IMR-90 (cell line): ENCODE measurements around the gene UCHL5. TPM values are rescaled to one million over a fixed set of nuclear protein-coding genes. Genes with fewer than 3 reads are reported as not detected.

Experiments
- ATAC-seq: fragments of 200-7000 bp; cut with Tn5 transposase; 2 replicates; pipeline ENCODE4 v1.9.1; 2020; ENCODE audit warnings: low read depth, mild to moderate bottlenecking, moderate library complexity
- BruUV-seq: library from RNA; stranded (reverse); fragments of 400-500 nt; replicated peaks from 2 replicates; lab custom pipeline; 2021; lab: Mats Ljungman, UMichigan
- CTCF ChIA-PET: fragments of 300-600 bp; formaldehyde crosslinking; extraction: SDS; loops from one replicate; lab custom pipeline; 2021; ENCODE audit warnings: antibody characterized with exemption; lab: Yijun Ruan, JAX
- POLR2A ChIA-PET: fragments of 300-600 bp; sonication (Branson Sonifier 250); formaldehyde crosslinking; loops from one replicate; lab custom pipeline; 2022; ENCODE audit warnings: antibody characterized with exemption; ENCODE audit not compliant: unreplicated experiment; lab: Charles Lee
- DNase-seq: peaks from one replicate; pipeline ENCODE4 v3.0.0; 2013
- H2AFZ ChIP-seq: replicated peaks from 2 replicates; pipeline ENCODE3; 2013; ENCODE audit warnings: low read length, mild to moderate bottlenecking; ENCODE audit not compliant: poor library complexity
- H2AK5ac ChIP-seq: 2 replicates; pipeline ENCODE4 v1.6.1; 2013; ENCODE audit warnings: low read depth, low read length, inconsistent platforms
- H2AK9ac ChIP-seq: replicated peaks from 2 replicates; pipeline ENCODE3; 2013; ENCODE audit warnings: mild to moderate bottlenecking, low read depth, low read length, moderate library complexity; ENCODE audit not compliant: poor library complexity
- H2BK120ac ChIP-seq: 2 replicates; pipeline ENCODE4 v1.6.1; 2013; ENCODE audit warnings: low read depth, low read length, inconsistent platforms
- H2BK15ac ChIP-seq: 3 replicates; pipeline ENCODE4 v1.6.1; 2013; ENCODE audit warnings: low read depth, low read length, inconsistent platforms
- H2BK20ac ChIP-seq: 2 replicates; pipeline ENCODE4 v1.6.1; 2013; ENCODE audit warnings: low read depth, mild to moderate bottlenecking, inconsistent platforms, low read length, moderate library complexity
- H2BK5ac ChIP-seq: 2 replicates; pipeline ENCODE4 v1.6.1; 2013; ENCODE audit warnings: mild to moderate bottlenecking, low read depth, low read length, inconsistent platforms; ENCODE audit not compliant: poor library complexity, severe bottlenecking
- H3K14ac ChIP-seq: replicated peaks from 2 replicates; pipeline ENCODE4 v1.6.1; 2013; ENCODE audit warnings: low read depth, low read length, inconsistent platforms
- H3K18ac ChIP-seq: 2 replicates; pipeline ENCODE4 v1.6.1; 2013; ENCODE audit warnings: low read depth, low read length, control low read depth
- H3K23ac ChIP-seq: 2 replicates; pipeline ENCODE4 v1.6.1; 2013; ENCODE audit warnings: low read depth, low read length, inconsistent platforms
- H3K27ac ChIP-seq: 2 replicates; pipeline ENCODE4 v1.5.1; 2013; ENCODE audit warnings: mild to moderate bottlenecking, control low read depth, low read length; ENCODE audit not compliant: insufficient read depth
- H3K27me3 ChIP-seq: 2 replicates; pipeline ENCODE4 v1.6.1; 2013; ENCODE audit warnings: low read length; ENCODE audit not compliant: control insufficient read depth, insufficient read depth
- H3K36me3 ChIP-seq: 2 replicates; pipeline ENCODE4 v1.6.1; 2013; ENCODE audit warnings: low read length, mixed read lengths; ENCODE audit not compliant: control insufficient read depth, insufficient read depth
- H3K4ac ChIP-seq: 2 replicates; pipeline ENCODE4 v1.6.1; 2013; ENCODE audit warnings: low read depth, low read length, inconsistent platforms
- H3K4me1 ChIP-seq: 2 replicates; pipeline ENCODE4 v1.6.1; 2013; ENCODE audit warnings: low read length, mixed read lengths; ENCODE audit not compliant: control insufficient read depth, insufficient read depth
- H3K4me2 ChIP-seq: 2 replicates; pipeline ENCODE4 v1.6.1; 2013; ENCODE audit warnings: low read depth, mild to moderate bottlenecking, control low read depth, low read length, moderate library complexity
- H3K4me3 ChIP-seq: 2 replicates; pipeline ENCODE4 v1.5.1; 2013; ENCODE audit warnings: low read depth, mild to moderate bottlenecking, control low read depth, low read length, moderate library complexity; ENCODE audit not compliant: insufficient read depth
- H3K56ac ChIP-seq: 2 replicates; pipeline ENCODE4 v1.6.1; 2013; ENCODE audit warnings: low read length, inconsistent platforms; ENCODE audit not compliant: insufficient read depth; ENCODE audit errors: extremely low read depth
- H3K79me1 ChIP-seq, 2 experiments: 2 replicates each; pipeline ENCODE4 v1.6.1; 2013; ENCODE audit warnings: low read length in 2 of 2, inconsistent platforms in 1 of 2, low read depth in 1 of 2
- H3K9ac ChIP-seq: 2 replicates; pipeline ENCODE4 v1.6.1; 2013; ENCODE audit warnings: low read depth, low read length, control low read depth
- H3K9me1 ChIP-seq: 2 replicates; pipeline ENCODE4 v1.6.1; 2013; ENCODE audit warnings: low read length, inconsistent platforms; ENCODE audit not compliant: insufficient read depth
- H3K9me3 ChIP-seq: 2 replicates; pipeline ENCODE4 v1.6.1; 2013; ENCODE audit warnings: low read length; ENCODE audit not compliant: control insufficient read depth, insufficient read depth
- H4K20me1 ChIP-seq: 2 replicates; pipeline ENCODE4 v1.6.1; 2013; ENCODE audit warnings: low read length, inconsistent platforms; ENCODE audit not compliant: insufficient read depth
- H4K5ac ChIP-seq: 2 replicates; pipeline ENCODE4 v1.6.1; 2013; ENCODE audit warnings: mild to moderate bottlenecking, low read depth, low read length, control low read depth
- H4K8ac ChIP-seq, 2 experiments: 2 replicates each; pipeline ENCODE4 v1.6.1; 2013; ENCODE audit warnings: low read depth in 2 of 2, low read length in 2 of 2, control low read depth in 1 of 2, inconsistent platforms in 1 of 2
- H4K91ac ChIP-seq: 2 replicates; pipeline ENCODE4 v1.6.1; 2013; ENCODE audit warnings: low read depth, low read length, inconsistent platforms; ENCODE audit not compliant: insufficient read depth
- BHLHE40 ChIP-seq: fragments of 150-350 bp; IDR thresholded peaks from 2 replicates; pipeline ENCODE4 v1.6.1; 2016; ENCODE audit warnings: mild to moderate bottlenecking, low read depth, low read length
- CEBPB ChIP-seq: IDR thresholded peaks from 2 replicates; pipeline ENCODE4 v1.6.1; 2012; ENCODE audit warnings: low read depth, low read length, improper control_type of control experiment
- CHD1 ChIP-seq: IDR thresholded peaks from 2 replicates; pipeline ENCODE4 v1.6.1; 2012; ENCODE audit warnings: low read depth, low read length, improper control_type of control experiment
- CTCF ChIP-seq: conservative IDR thresholded peaks from 2 replicates; pipeline ENCODE4 v1.5.1; 2012; ENCODE audit warnings: mild to moderate bottlenecking, low read depth, low read length, improper control_type of control experiment
- ELK1 ChIP-seq: fragments of 150-350 bp; IDR thresholded peaks from 2 replicates; pipeline ENCODE4 v1.6.1; 2016; ENCODE audit warnings: low read depth, mild to moderate bottlenecking, low read length, moderate library complexity, borderline replicate concordance
- FOS ChIP-seq: fragments of 150-350 bp; IDR thresholded peaks from 2 replicates; pipeline ENCODE4 v1.6.1; 2016; ENCODE audit warnings: low read depth, low read length
- MAFK ChIP-seq: IDR thresholded peaks from 2 replicates; pipeline ENCODE4 v1.6.1; 2012; ENCODE audit warnings: low read depth, low read length, improper control_type of control experiment
- MXI1 ChIP-seq: IDR thresholded peaks from 2 replicates; pipeline ENCODE4 v1.6.1; 2012; ENCODE audit warnings: low read depth, mild to moderate bottlenecking, low read length, moderate library complexity, borderline replicate concordance
- POLR2A ChIP-seq: IDR thresholded peaks from 2 replicates; pipeline ENCODE4 v1.6.1; 2012; ENCODE audit warnings: mild to moderate bottlenecking, low read depth, low read length
- RAD21 ChIP-seq: IDR thresholded peaks from 2 replicates; pipeline ENCODE4 v1.6.1; 2012; ENCODE audit warnings: low read length, improper control_type of control experiment
- RCOR1 ChIP-seq: IDR thresholded peaks from 2 replicates; pipeline ENCODE4 v1.6.1; 2012; ENCODE audit warnings: mild to moderate bottlenecking, low read length, improper control_type of control experiment; ENCODE audit not compliant: insufficient replicate concordance
- RFX5 ChIP-seq: IDR thresholded peaks from 2 replicates; pipeline ENCODE4 v1.8.0; 2012; ENCODE audit warnings: low read depth, mild to moderate bottlenecking, low read length, moderate library complexity
- WGBS, 2 experiments: methylation state at CpG; one replicate each; pipeline versions ENCODE4 v1.1.5 to v1.1.7; 2013; ENCODE audit warnings: missing lambda C conversion rate in 2 of 2; ENCODE audit not compliant: insufficient read length in 1 of 2; ENCODE audit errors: extremely low coverage in 2 of 2; 5-methylcytosine and 5-hydroxymethylcytosine counted together
- dilution Hi-C: fragments of 300-500 bp; cut with HindIII; formaldehyde crosslinking; loops from one replicate; pipeline ENCODE4 v1.14.3; 2018; ENCODE audit warnings: low sequenced_read_pairs; ENCODE audit not compliant: unreplicated experiment
- in situ Hi-C: fragments of 300-500 bp; cut with MboI; formaldehyde crosslinking; loops from 3 replicates; pipeline ENCODE4 v1.14.3; 2019; ENCODE audit warnings: low sequenced_read_pairs, inconsistent platforms, mixed read lengths
- intact Hi-C: fragments of 100-400 bp; cut with micrococcal nuclease; formaldehyde crosslinking; loops from 2 replicates; pipeline ENCODE4 v1.10.0; 2022
- polyA plus RNA-seq, 3 experiments: library from polyadenylated mRNA; depleted of rRNA; stranded (reverse); fragments of >200 nt; gene quantifications; 2 replicates each; pipeline ENCODE4 v1.2.3, GENCODE V29; 2012; ENCODE audit warnings: low replicate concordance in 1 of 3
- total RNA-seq: library from RNA; depleted of rRNA; stranded (reverse); fragments of >200 nt; gene quantifications from 2 replicates; pipeline ENCODE4 v1.2.3, GENCODE V29; 2012

UCHL5 gene
- total and polyA plus RNA-seq, 2 of the 4 experiments (the other 2 are of a cell fraction), result 12.9 to 18.4 TPM

- H2AK9ac ChIP-seq, result no peak overlapping the region
- no peak overlapping the region for H4K91ac ChIP-seq
- peaks cover 25% of the 10 kb centered on the region for H3K36me3 ChIP-seq
- no peaks in the 10 kb centered on the region for H3K27me3 ChIP-seq
- 0 out of 2 replicates have a peak, but pooled peaks cover 2% of the 10 kb centered on the region for H3K9me1 ChIP-seq
- WGBS, 2 experiments, result 98% methylated on average over 6 of the region's 11 CpGs; no CpG with 5 or more reads in 1 of the 2 experiments
- H3K14ac ChIP-seq, result no peak overlapping the region
- no peak for DNase-seq
- no peak overlapping the region for H2BK120ac ChIP-seq
- CTCF ChIA-PET, result no interaction called here
- in situ Hi-C loops, result no loop called here
- H4K8ac ChIP-seq, result no peak overlapping the region
- TF ChIP-seq RCOR1 (no peak), CHD1 (no peak), MAFK (no peak), RFX5 (no peak), ELK1 (no peak), BHLHE40 (no peak), RAD21 (no peak), MXI1 (no peak), FOS (no peak), CEBPB (no peak), CTCF (no peak), POLR2A (no peak)
- H4K20me1 ChIP-seq, result no peaks in the 10 kb centered on the region; the same call in 1 of the 2 replicates
- H3K4me1 ChIP-seq, result no peaks in the 10 kb centered on the region
- no peak overlapping the region for H2BK15ac ChIP-seq
- H3K9me3 ChIP-seq, result no peaks in the 10 kb centered on the region
- no peak overlapping the region for H3K23ac ChIP-seq
- H2AFZ ChIP-seq, result no peak overlapping the region
- H3K4me3 ChIP-seq, result no peak overlapping the region
- dilution Hi-C loops, result no loop called here
- H3K27ac ChIP-seq, result no peak overlapping the region
- ATAC-seq, result no peak
- no peak overlapping the region for H3K9ac ChIP-seq
- no peak overlapping the region for H4K5ac ChIP-seq
- no peak overlapping the region for H2AK5ac ChIP-seq
- H3K4me2 ChIP-seq, result no peak overlapping the region
- H2BK5ac ChIP-seq, result no peak overlapping the region
- H3K56ac ChIP-seq, result no peak overlapping the region
- BruUV-seq, result no TSS peak
- H2BK20ac ChIP-seq, result no peak overlapping the region
- peaks cover 0 to 6% of the 10 kb centered on the region in 2 experiments; a peak in 1 of 4 replicates for H3K79me1 ChIP-seq
- intact Hi-C loops, result no loop called here
- POLR2A ChIA-PET, result no interaction called here
- no peak overlapping the region for H3K4ac ChIP-seq
- no peak overlapping the region for H3K18ac ChIP-seq
Measured at GRCh38 chr1:193094112-193094511, 35.0 kb upstream of the UCHL5 start.
